Measurements from ENCODE around the gene RPS29.

Gene RPS29

GRCh38 chr14:49549446-49549845, 36.7 kb downstream of the RPS29 start:
- no peak for DNase-seq

DNA sequence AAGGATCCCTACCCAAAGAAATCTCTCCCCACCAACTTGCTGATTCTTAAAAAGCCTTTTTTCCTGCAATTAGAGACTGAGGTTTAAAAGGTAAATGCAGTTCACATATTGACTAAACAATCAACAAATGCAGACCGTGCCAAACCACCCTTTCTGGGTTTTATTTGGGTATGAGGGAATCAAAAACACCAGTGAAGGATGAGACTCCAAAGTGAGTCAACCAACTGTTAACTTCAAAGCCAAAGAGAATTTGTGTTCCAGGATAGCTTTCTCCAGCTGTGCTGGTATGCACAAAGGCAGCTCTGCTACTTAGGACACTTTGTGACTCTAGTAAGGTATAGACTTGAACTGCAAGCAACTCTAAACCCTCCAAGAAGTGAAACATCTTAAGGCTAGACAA, 39.4 kb downstream of the RPS29 start:
- DNase-seq = no peak

GRCh38 chr14:49545716-49546115, 40.5 kb downstream of the RPS29 start:
- no peak for DNase-seq

GRCh38 chr14:49545071-49545470, 41.1 kb downstream of the RPS29 start:
- DNase-seq = no peak

DNA sequence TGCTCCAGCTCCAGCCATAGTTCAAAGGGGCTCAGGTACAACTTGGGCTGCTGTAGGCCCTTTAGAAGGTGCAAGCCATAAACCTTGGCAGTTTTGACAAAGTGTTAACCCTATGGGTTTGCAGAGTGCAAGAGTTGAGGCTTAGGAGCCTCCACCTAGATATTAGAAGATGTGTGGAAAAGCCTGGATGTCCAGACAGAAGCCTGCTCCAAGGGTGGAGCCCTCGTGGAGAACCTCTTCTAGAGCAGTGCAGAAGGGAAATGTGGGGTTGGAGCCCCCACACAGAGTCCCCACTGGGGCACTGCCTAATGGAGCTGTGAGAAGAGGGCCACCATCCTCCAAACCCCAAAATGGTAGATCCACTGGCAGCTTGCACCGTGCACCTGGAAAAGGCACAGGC, 45.1 kb downstream of the RPS29 start:
- DNase-seq = no peak

- DNase-seq = no peak
These were observed 47.3 kb downstream of the RPS29 start for GRCh38 chr14:49538852-49539251.

Measured in hematopoietic multipotent progenitor cell treated with erythropoietin and hydrocortisone succinate and interleukin-3 and kit ligand, for 6 days (in vitro differentiated cells).